Activated CD8-positive, alpha-beta memory T cell treated with anti-CD3 and anti-CD28 coated beads, Interleukin-2, amount 50 U/mL, for 1 hour (primary cell): ENCODE results near the gene ASAP3.

ENCODE experiments used
- DNase-seq: peaks from one replicate; pipeline ENCODE4 v3.0.0-alpha.2; 2020; ENCODE audit errors: extremely low read depth

Gene ASAP3

GRCh38 chr1:23483321-23484252 is at the start of gene ASAP3:
Gene ASAP3 (minus strand): TSS chr1:23484179. CDS start chr1:23484133, 46 bp downstream.
- DNase-seq, result no peak

GRCh38 chr1:23533246-23534023 is 49.5 kb upstream of the ASAP3 start:
- DNase-seq, result no peak

GRCh38 chr1:23531562-23532094 is 47.6 kb upstream of the ASAP3 start:
- no peak for DNase-seq

GRCh38 chr1:23530747-23531561 is 47.0 kb upstream of the ASAP3 start, which contains the start of gene E2F2:
Gene E2F2 (minus strand): TSS chr1:23531233. CDS start chr1:23530793, 440 bp downstream.
- DNase-seq, result peak; percentile 56

GRCh38 chr1:23530087-23530746 is 46.2 kb upstream of the ASAP3 start:
- no peak for DNase-seq

- no peak for DNase-seq
These were observed 45.4 kb upstream of the ASAP3 start for GRCh38 chr1:23529146-23530086.

- peak; percentile 39 for DNase-seq
These were observed 44.4 kb upstream of the ASAP3 start for GRCh38 chr1:23528250-23528978.

- DNase-seq, result no peak
These were observed 43.9 kb upstream of the ASAP3 start for GRCh38 chr1:23527900-23528249.

GRCh38 chr1:23527366-23527765 is 43.4 kb upstream of the ASAP3 start:
- no peak for DNase-seq

- DNase-seq, result no peak
These were observed 42.5 kb upstream of the ASAP3 start for GRCh38 chr1:23526329-23527041.

- no peak for DNase-seq
These were observed 41.7 kb upstream of the ASAP3 start for GRCh38 chr1:23525558-23526250.

- no peak for DNase-seq
These were observed 40.9 kb upstream of the ASAP3 start for GRCh38 chr1:23524716-23525401.

GRCh38 chr1:23524163-23524562 is 40.2 kb upstream of the ASAP3 start:
- no peak for DNase-seq

- DNase-seq, result no peak
These were observed 38.4 kb upstream of the ASAP3 start for GRCh38 chr1:23522244-23522982.

- DNase-seq, result no peak
These were observed 37.6 kb upstream of the ASAP3 start for GRCh38 chr1:23521588-23521987.

GRCh38 chr1:23517581-23517980 is 33.6 kb upstream of the ASAP3 start:
- DNase-seq, result no peak

GRCh38 chr1:23515905-23516304 is 31.9 kb upstream of the ASAP3 start:
- DNase-seq, result no peak
